Stimulated activated CD4-positive, alpha-beta T cell treated with anti-CD3 and anti-CD28 coated beads, Interleukin-4, amount 100 ng/mL, for 1 hour (primary cell): ENCODE measurements around the gene SYNPO2L.

Experiments used
- DNase-seq: peaks from one replicate; pipeline ENCODE4 v3.0.0-alpha.2; 2020

The SYNPO2L gene

DNA sequence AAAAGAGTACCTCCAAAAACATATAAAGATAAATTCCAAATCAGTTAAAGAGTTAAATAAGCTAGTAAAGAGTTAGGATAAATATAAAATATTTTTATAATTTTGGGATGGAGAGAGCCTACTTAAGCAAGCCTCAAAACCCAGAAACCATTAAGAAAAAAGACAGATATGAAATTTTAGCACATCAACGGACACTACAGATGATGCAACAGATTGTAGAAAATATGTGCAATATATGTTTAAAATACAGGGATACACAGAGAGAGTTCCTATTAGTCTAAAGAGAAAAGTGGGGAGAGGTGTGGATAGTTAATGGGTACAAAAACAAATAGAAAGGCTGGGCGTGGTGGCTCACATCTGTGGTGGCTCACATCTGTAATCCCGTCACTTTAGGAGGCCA, 41.1 kb downstream of the SYNPO2L start:
- no peak for DNase-seq

DNA sequence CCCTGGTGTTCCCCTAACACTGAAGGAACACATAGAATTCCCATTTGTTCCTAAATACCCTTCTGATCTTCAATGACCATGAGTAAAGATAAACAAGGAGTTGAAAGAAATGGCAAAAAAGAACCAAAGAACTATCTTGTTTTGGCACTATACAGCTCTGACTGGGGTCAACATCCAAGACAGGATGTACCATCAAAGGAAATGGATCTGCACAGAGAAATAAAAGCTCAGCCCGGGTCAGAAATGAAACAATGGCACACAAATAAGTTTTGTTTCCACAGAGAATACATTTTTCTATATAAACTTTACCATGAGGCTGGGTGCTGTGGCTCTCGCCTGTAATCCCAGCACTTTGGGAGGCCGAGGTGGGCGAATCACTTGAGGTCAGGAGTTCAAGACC, 46.7 kb downstream of the SYNPO2L start:
- no peak for DNase-seq

DNA sequence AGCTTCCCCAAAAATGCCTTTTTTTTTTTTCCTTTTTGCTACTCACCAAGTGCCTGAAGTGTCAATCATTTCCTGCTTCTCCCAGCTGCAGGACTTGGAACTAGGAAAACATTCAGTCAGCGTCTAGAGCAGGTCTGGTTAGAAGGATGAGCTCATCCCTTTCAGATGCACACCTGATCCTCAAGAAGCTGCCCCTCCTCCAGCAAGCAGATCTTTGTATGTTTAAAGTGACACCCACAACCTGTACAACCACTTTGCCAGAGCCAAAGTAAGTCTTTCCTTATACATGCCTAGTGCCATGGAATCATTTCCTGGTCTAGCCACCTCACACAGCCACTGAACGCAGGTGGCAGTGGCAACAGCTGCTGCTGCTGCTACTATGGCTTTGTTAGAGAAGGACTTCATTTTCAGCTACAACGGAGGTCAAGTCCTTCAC, 54.3 kb downstream of the SYNPO2L start:
- DNase-seq: no peak

DNA sequence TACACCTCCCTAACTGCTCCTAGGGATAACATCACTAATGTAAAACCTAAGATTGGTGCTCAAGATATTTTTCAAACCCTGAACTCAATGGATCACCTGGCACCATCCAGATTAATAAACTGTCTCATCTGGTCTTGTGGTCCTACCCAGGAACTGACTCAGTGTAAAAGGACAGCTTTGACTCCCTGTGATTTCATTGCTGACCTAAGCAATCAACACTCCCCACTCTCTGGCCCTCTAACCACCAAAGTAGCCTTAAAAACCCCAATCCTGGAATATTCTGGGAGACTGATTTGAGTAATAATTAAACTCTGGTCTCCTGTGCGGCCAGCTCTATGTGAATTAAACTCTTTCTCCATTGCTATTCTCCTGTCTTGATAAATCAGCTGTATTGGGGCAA, 58.5 kb downstream of the SYNPO2L start:
- no peak for DNase-seq
